ENCODE data around the gene KIAA1549. TPM values are rescaled to one million over a fixed set of nuclear protein-coding genes. Genes with fewer than 3 reads are reported as not detected.
A peak's percentile ranks its signal among the peaks of the same experiment; 100 is the strongest.

Gene KIAA1549
- total and polyA plus RNA-seq, 2 of the 8 experiments (the other 6 are each of a cell fraction or from before 2014, with no cell fraction given) = 6.5 to 17.3 TPM

DNA sequence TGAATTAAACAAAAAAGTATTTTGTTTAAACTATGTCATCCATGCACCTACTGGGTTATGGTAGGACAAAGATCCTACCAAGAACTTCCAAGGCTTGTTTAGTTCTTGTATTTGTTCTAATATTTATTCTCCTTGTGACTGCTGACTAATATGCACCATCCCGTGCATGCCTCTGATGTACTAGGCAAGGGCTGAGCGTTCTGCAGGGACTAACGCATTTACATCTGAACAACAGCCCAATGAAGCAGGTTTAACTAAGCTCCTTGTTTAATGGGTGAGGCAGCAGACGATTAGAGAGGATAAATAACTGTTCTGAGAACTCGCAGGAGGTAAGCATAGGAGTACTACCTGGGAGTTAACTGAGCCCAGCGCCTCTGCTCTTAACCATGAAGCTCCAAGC is 64.9 kb downstream of the KIAA1549 start:
- DNase-seq (ENCODE audit: low read depth in 1 of 2, low spot score in 2 of 2) (peak in 1 of 2 experiments; percentile 10), FAIRE-seq (no peak)
- Histone ChIP-seq H3K36me3 (ENCODE audit: control insufficient read depth in 2 of 4, insufficient read depth in 4 of 4, low read length in 3 of 4) (peaks cover 4 to 25% (median 18%) of the 10 kb centered on the region in 4 experiments; a peak in 6 of 8 replicates), H2BK20ac (ENCODE audit: low read length) (no peak overlapping the region), H3K14ac (ENCODE audit: insufficient read length) (no peak overlapping the region), H3K4me3 (ENCODE audit: extremely low read depth in 1 of 4, insufficient read depth in 2 of 4, low read depth in 3 of 4, low read length in 4 of 4) (no peak overlapping the region), H2BK12ac (ENCODE audit: low read depth, low read length) (no peak overlapping the region), H3K4me2 (ENCODE audit: insufficient read depth in 1 of 2, low read depth in 2 of 2, low read length in 2 of 2) (no peak overlapping the region), H2AK5ac (ENCODE audit: low read depth, low read length) (no peak overlapping the region), H2BK120ac (replicated peaks; ENCODE audit: low read depth, low read length) (no peak overlapping the region), H3K9ac (replicated peaks in 1 of 4; ENCODE audit: extremely low read depth in 1 of 4, low read depth in 3 of 4, low read length in 3 of 4) (no peak overlapping the region), H2AFZ (ENCODE audit: low read length) (no peak overlapping the region), H4K91ac (replicated peaks; ENCODE audit: insufficient read length, low read length) (no peak overlapping the region), H3K18ac (ENCODE audit: extremely low read depth, low read length) (no peak overlapping the region), H3K79me1 (ENCODE audit: low read depth, low read length) (peaks cover 3% of the 10 kb centered on the region; the same call in 1 of the 2 replicates), H4K5ac (ENCODE audit: insufficient read length, low read depth, low read length) (no peak overlapping the region), H4K20me1 (replicated peaks in 1 of 2; ENCODE audit: control insufficient read depth in 1 of 2, insufficient read depth in 2 of 2, low read length in 2 of 2) (peaks cover 0 to 3% of the 10 kb centered on the region in 2 experiments), H3K4ac (replicated peaks; ENCODE audit: insufficient read length, low read depth, low read length) (no peak overlapping the region), H3K23me2 (ENCODE audit: low read depth, low read length) (no peaks in the 10 kb centered on the region; the same call in 1 of the 2 replicates), H3K4me1 (replicated peaks in 1 of 4; ENCODE audit: control insufficient read depth in 3 of 4, insufficient read depth in 4 of 4, low read length in 3 of 4) (peaks cover 0 to 4% (median 0%) of the 10 kb centered on the region in 4 experiments; a peak in 2 of 7 replicates), H2BK5ac (ENCODE audit: low read depth, low read length) (no peak overlapping the region; the same call in 1 of the 2 replicates), H4K8ac (ENCODE audit: extremely low read depth, insufficient read depth, low read length) (no peak overlapping the region; the same call in 1 of the 2 replicates), H3K56ac (replicated peaks; ENCODE audit: insufficient read length, low read depth, low read length) (no peak overlapping the region), H2BK15ac (ENCODE audit: low read length) (no peak overlapping the region), H3K79me2 (ENCODE audit: control insufficient read depth in 1 of 2, insufficient read depth in 2 of 2, low read length in 2 of 2) (no peaks in the 10 kb centered on the region), H3K23ac (ENCODE audit: insufficient read length) (no peak overlapping the region), H3K9me3 (ENCODE audit: insufficient read depth in 2 of 2, low read depth in 1 of 2, low read length in 1 of 2) (peaks cover 7 to 9% of the 10 kb centered on the region in 2 experiments), H3K27me3 (replicated peaks in 1 of 4; ENCODE audit: control insufficient read depth in 3 of 4, extremely low read depth in 1 of 4, insufficient read depth in 3 of 4, low read length in 3 of 4) (no peaks in the 10 kb centered on the region), H3K27ac (ENCODE audit: low read depth, low read length) (no peak overlapping the region)
- POLR2A ChIA-PET (ENCODE audit: partially characterized antibody) = no interaction called here
- WGBS, 2 experiments (ENCODE audit: extremely low coverage in 1 of 2, insufficient coverage in 1 of 2, insufficient read length in 1 of 2, insufficient replicate concordance in 2 of 2, low coverage in 1 of 2, low lambda C conversion rate in 2 of 2, missing lambda C conversion rate in 1 of 2) = 89% methylated on average over 6 of the region's 6 CpGs; no CpG with 5 or more reads in 1 of the 2 experiments
- CTCF ChIA-PET (ENCODE audit: partially characterized antibody) = interaction anchor here (1.3 kb wide), 1 partner anchor 29 kb away, joined by 4 read pairs; no protein-coding TSS in a partner anchor
- no peak for TF ChIP-seq CBX8 (IDR thresholded peaks at IDR 0.05; ENCODE audit: borderline replicate concordance, low read depth, low read length)
- no peak for TF ChIP-seq SP1 (IDR thresholded peaks at IDR 0.05; ENCODE audit: low read depth, low read length)
- TF ChIP-seq TBP (IDR thresholded peaks at IDR 0.05; ENCODE audit: low read depth, low read length) = no peak
- no peak for TF ChIP-seq SIRT6 (IDR thresholded peaks at IDR 0.05; ENCODE audit: low read length)
- TF ChIP-seq POLR2AphosphoS5 (IDR thresholded peaks at IDR 0.05; ENCODE audit: low read depth, low read length) = no peak
- TF ChIP-seq CBX5 (IDR thresholded peaks at IDR 0.05; ENCODE audit: low read depth, low read length) = no peak
- no peak for TF ChIP-seq ZNF274 (IDR thresholded peaks at IDR 0.05; ENCODE audit: borderline replicate concordance, extremely low read depth, low read length)
- TF ChIP-seq ATF2 (IDR thresholded peaks at IDR 0.05; ENCODE audit: low read length) = no peak
- TF ChIP-seq SAP30 (IDR thresholded peaks at IDR 0.05; ENCODE audit: insufficient read depth, insufficient replicate concordance, low read length) = no peak
- TF ChIP-seq EZH2 (IDR thresholded peaks at IDR 0.05; ENCODE audit: low read depth, low read length, severe bottlenecking) = no peak
- TF ChIP-seq SUZ12 (IDR thresholded peaks at IDR 0.05; ENCODE audit: low read length) = no peak
- TF ChIP-seq SIN3A (conservative IDR thresholded peaks at IDR 0.05 in 1 of 2, IDR thresholded peaks at IDR 0.05 in 1 of 2; ENCODE audit: low read depth in 1 of 2, low read length in 2 of 2) = no peak

Measured in H1 (cell line).